PC-9 (cell line): ENCODE results near the gene PI3.

ENCODE experiments used
- CTCF ChIP-seq: fragments of 200-600 bp; sonication (generic); conservative IDR thresholded peaks from 2 replicates; pipeline ENCODE4 v1.6.1; 2017; ENCODE audit warnings: mixed run types, antibody characterized with exemption, mild to moderate bottlenecking, moderate library complexity
- EZH2 ChIP-seq: fragments of 200-600 bp; sonication (generic); IDR thresholded peaks from 2 replicates; pipeline ENCODE4 v1.8.0; 2017; ENCODE audit warnings: antibody characterized with exemption, low read depth

GRCh38 chr20:45221076-45221475 lies 46.4 kb downstream of the PI3 start, which contains the start of gene SEMG2:
- no peak for TF ChIP-seq CTCF
- no peak for TF ChIP-seq EZH2
